T-helper 17 cell (primary cell): Measurements from ENCODE around the gene POLDIP2. TPM values are rescaled to one million over a fixed set of nuclear protein-coding genes. Genes with fewer than 3 reads are reported as not detected.

Experiments used
- ATAC-seq: fragments of 150-1000 bp; cut with Tn5 transposase; 2 replicates; pipeline ENCODE4 v1.10.0; 2021; ENCODE audit warnings: mild to moderate bottlenecking, moderate library complexity
- DNase-seq, 3 donors: peaks; one replicate each; pipeline versions ENCODE4 v3.0.0 to v3.0.0-alpha.2; 2020 to 2021
- H3K9me3 ChIP-seq: one replicate; pipeline ENCODE4 v1.7.0; 2013; ENCODE audit warnings: low read length, mild to moderate bottlenecking; ENCODE audit not compliant: control insufficient read depth, poor library complexity, severe bottlenecking
- H3K27ac Mint-ChIP-seq: one replicate; pipeline ENCODE4 v1.8.0; 2022; ENCODE audit warnings: mild to moderate bottlenecking, moderate library complexity, mixed read lengths
- H3K27me3 Mint-ChIP-seq: one replicate; pipeline ENCODE4 v1.8.0; 2022; ENCODE audit warnings: mixed read lengths
- H3K36me3 Mint-ChIP-seq: one replicate; pipeline ENCODE4 v1.8.0; 2022; ENCODE audit warnings: low read depth, mixed read lengths
- H3K4me1 Mint-ChIP-seq: one replicate; pipeline ENCODE4 v1.8.0; 2022; ENCODE audit warnings: mild to moderate bottlenecking, mixed read lengths
- H3K4me3 Mint-ChIP-seq: one replicate; pipeline ENCODE4 v1.8.0; 2022; ENCODE audit warnings: mild to moderate bottlenecking, moderate library complexity, mixed read lengths
- total RNA-seq, 4 donors: library from RNA in 2 of 4; stranded (reverse) in 2 of 4; gene quantifications; one replicate each; pipeline ENCODE4 v1.2.3 and lab custom pipeline; 2022 to 2026

POLDIP2 gene, protein sequence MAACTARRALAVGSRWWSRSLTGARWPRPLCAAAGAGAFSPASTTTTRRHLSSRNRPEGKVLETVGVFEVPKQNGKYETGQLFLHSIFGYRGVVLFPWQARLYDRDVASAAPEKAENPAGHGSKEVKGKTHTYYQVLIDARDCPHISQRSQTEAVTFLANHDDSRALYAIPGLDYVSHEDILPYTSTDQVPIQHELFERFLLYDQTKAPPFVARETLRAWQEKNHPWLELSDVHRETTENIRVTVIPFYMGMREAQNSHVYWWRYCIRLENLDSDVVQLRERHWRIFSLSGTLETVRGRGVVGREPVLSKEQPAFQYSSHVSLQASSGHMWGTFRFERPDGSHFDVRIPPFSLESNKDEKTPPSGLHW
- total RNA-seq (10 to 100 TPM; 24.6 to 30.7 TPM), total RNA-seq (lab: John Stamatoyannopoulos, UW) (34.8 to 52.6 reads per million in 2 donors)

DNA sequence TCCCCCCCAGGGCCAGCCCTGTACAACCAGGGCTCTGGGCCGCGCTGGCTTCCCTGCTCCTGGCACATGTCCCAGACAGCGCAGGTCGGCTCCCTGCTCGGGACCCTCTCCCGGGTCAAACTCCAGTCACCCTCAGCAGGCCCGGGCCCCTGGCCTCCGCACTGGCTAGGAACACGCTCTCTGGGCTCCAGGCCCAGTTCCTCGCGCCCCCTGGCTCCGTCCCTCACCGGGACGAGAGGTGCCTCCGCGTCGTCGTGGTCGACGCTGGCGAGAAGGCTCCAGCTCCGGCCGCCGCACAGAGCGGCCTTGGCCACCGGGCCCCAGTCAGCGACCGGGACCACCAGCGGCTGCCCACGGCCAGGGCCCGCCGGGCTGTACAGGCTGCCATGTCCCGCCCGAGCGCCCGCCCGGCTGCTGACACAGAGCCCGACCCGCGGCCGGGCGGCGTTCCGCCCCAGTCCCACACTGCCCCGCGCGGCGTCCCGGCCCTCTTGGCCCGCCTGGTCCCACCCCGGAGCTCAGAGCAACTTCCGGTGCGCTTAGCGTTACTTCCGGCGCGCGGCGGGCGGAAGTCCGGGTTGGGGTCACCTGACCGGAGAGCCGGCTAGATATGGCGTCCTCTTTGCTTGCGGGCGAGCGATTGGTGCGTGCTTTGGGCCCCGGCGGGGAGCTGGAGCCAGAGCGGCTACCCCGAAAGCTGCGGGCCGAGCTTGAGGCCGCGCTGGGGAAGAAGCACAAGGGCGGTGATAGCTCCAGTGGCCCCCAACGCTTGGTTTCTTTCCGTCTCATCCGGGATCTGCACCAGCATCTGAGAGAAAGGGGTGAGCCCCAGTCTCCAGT is at the start of gene POLDIP2:
POLDIP2 (minus strand) TSS at position 467 of the 840 bp plus-strand sequence; CDS start at position 388, 79 bp downstream.
- H3K9me3 ChIP-seq: no peaks in the 10 kb centered on the region
- Mint-ChIP-seq H3K27ac (peak within 1 kb of the TSS; percentile 94), H3K4me1 (peaks cover 26% of the 10 kb centered on the region), H3K36me3 (no peaks in the 10 kb centered on the region), H3K4me3 (peak within 1 kb of the TSS; percentile 94), H3K27me3 (no peaks in the 10 kb centered on the region)
- DNase-seq (peak; percentile 94 to 96 (median 94)), ATAC-seq (peak; percentile 99)

GRCh38 chr17:28406473-28406814 is 49.1 kb upstream of the POLDIP2 start:
- ATAC-seq: peak; percentile 47
- peaks cover 9% of the 10 kb centered on the region for H3K4me1 Mint-ChIP-seq
- no peak overlapping the region for H3K27ac Mint-ChIP-seq
- H3K9me3 ChIP-seq: no peaks in the 10 kb centered on the region
- H3K27me3 Mint-ChIP-seq: peaks cover 20% of the 10 kb centered on the region
- H3K36me3 Mint-ChIP-seq: peaks cover 3% of the 10 kb centered on the region
- H3K4me3 Mint-ChIP-seq: peak overlapping the region; percentile 79
- DNase-seq: no peak

- Mint-ChIP-seq H3K36me3 (peaks cover 3% of the 10 kb centered on the region), H3K27me3 (peaks cover 15% of the 10 kb centered on the region), H3K4me1 (peaks cover 9% of the 10 kb centered on the region), H3K4me3 (peak within 1 kb of the TSS; percentile 85), H3K27ac (no peak within 1 kb of the TSS)
- DNase-seq (no peak), ATAC-seq (peak; percentile 76)
- H3K9me3 ChIP-seq: no peaks in the 10 kb centered on the region
Measured at GRCh38 chr17:28405632-28406472, 48.5 kb upstream of the POLDIP2 start, which contains the start of gene SLC46A1. Gene SLC46A1 (minus strand): TSS chr17:28406212. CDS start chr17:28406114, 98 bp downstream.

- ATAC-seq (no peak), DNase-seq (no peak)
- Mint-ChIP-seq H3K4me3 (peak overlapping the region; percentile 85), H3K27me3 (peaks cover 8% of the 10 kb centered on the region), H3K36me3 (peaks cover 3% of the 10 kb centered on the region), H3K27ac (peak overlapping the region; percentile 47), H3K4me1 (peaks cover 9% of the 10 kb centered on the region)
- no peaks in the 10 kb centered on the region for H3K9me3 ChIP-seq
Measured at GRCh38 chr17:28404812-28405570, 47.7 kb upstream of the POLDIP2 start.

DNA sequence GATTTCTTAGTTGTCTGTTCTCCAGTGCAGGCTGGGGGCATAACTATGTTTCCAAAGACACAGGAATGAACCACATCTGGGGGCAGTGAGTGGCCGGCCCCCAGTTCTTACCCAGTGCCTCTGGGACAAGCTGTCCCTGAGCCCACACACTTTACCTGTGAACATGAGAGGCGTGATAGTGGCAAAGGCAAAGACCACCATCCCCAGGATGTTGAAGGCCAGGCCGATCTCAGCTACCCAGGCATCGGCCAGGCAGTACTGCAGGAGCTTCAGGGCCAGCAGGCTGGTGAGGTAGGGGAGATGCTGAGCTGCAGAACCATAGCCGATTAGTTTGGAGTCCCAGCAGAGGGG is 47.1 kb upstream of the POLDIP2 start:
- no peaks in the 10 kb centered on the region for H3K9me3 ChIP-seq
- peak overlapping the region; percentile 47 for H3K27ac Mint-ChIP-seq
- H3K36me3 Mint-ChIP-seq: peaks cover 3% of the 10 kb centered on the region
- ATAC-seq: no peak
- peak overlapping the region; percentile 85 for H3K4me3 Mint-ChIP-seq
- peaks cover 8% of the 10 kb centered on the region for H3K27me3 Mint-ChIP-seq
- no peak for DNase-seq
- H3K4me1 Mint-ChIP-seq: peaks cover 9% of the 10 kb centered on the region

- Mint-ChIP-seq H3K27ac (no peak overlapping the region), H3K4me3 (peak overlapping the region; percentile 85), H3K36me3 (peaks cover 3% of the 10 kb centered on the region), H3K4me1 (peaks cover 9% of the 10 kb centered on the region), H3K27me3 (peaks cover 8% of the 10 kb centered on the region)
- no peaks in the 10 kb centered on the region for H3K9me3 ChIP-seq
- DNase-seq: no peak
- no peak for ATAC-seq
Measured at GRCh38 chr17:28404007-28404406, 46.7 kb upstream of the POLDIP2 start.

DNA sequence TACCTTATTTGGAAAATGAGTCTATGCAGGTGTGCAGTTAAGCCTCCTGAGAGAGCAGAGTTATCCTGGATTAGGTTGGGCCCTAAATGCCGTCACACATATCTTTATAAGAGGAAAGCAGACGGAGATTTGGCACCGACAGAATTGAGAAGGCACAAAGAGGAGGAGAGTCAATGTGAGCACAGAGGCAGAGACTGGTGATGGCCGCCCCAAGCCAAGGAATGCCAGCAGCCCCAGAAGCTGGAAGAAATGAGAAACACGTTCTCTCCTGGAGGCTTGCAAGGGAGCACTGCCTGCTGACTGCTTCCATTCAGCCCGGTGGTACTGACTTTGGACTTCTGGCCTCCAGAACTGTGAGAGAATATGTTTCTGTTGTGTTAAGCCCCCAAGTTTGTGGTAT is 45.5 kb upstream of the POLDIP2 start:
- peaks cover 13% of the 10 kb centered on the region for H3K4me1 Mint-ChIP-seq
- no peak overlapping the region for H3K27ac Mint-ChIP-seq

GRCh38 chr17:28402224-28402630 is 44.9 kb upstream of the POLDIP2 start:
- Mint-ChIP-seq H3K27ac (no peak overlapping the region), H3K4me3 (no peak overlapping the region), H3K36me3 (no peaks in the 10 kb centered on the region), H3K27me3 (no peaks in the 10 kb centered on the region), H3K4me1 (peaks cover 13% of the 10 kb centered on the region)
- no peak for DNase-seq
- no peaks in the 10 kb centered on the region for H3K9me3 ChIP-seq
- ATAC-seq: no peak

More for the DNA sequence above, 45.5 kb upstream of the POLDIP2 start:
- no peak for DNase-seq
- no peaks in the 10 kb centered on the region for H3K9me3 ChIP-seq
- Mint-ChIP-seq H3K36me3 (no peaks in the 10 kb centered on the region), H3K4me3 (no peak overlapping the region), H3K27me3 (no peaks in the 10 kb centered on the region)
- ATAC-seq: no peak

DNA sequence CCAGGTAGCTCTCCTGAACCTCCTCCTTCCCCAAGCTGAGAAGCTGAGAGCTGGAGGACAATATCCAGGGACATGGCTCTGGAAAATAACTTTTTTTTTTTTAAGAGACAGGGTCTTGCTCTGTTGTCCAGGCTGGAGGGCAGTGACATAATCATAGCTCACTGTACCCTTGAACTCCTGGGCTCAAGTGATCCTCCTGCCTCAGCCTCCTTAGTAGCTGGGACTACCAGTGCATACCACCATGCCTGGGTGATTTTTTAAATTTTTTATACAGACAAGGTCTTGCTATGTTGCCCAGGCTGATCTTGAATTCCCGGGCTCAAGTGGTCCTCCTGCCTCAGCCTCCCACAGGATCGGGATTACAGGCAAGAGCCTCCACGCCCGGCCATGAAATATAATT is 42.5 kb upstream of the POLDIP2 start:
- H3K9me3 ChIP-seq: no peaks in the 10 kb centered on the region

GRCh38 chr17:28398280-28398981 is 41.1 kb upstream of the POLDIP2 start:
- Mint-ChIP-seq H3K4me3 (no peak overlapping the region), H3K4me1 (peaks cover 14% of the 10 kb centered on the region), H3K36me3 (peaks cover 3% of the 10 kb centered on the region), H3K27me3 (no peaks in the 10 kb centered on the region), H3K27ac (peak overlapping the region; percentile 11)
- ATAC-seq: no peak
- H3K9me3 ChIP-seq: no peaks in the 10 kb centered on the region
- no peak for DNase-seq

More for the DNA sequence above, 42.5 kb upstream of the POLDIP2 start:
- no peak for ATAC-seq
- no peaks in the 10 kb centered on the region for H3K36me3 Mint-ChIP-seq
- peaks cover 10% of the 10 kb centered on the region for H3K4me1 Mint-ChIP-seq
- H3K4me3 Mint-ChIP-seq: no peak overlapping the region
- H3K27ac Mint-ChIP-seq: peak overlapping the region; percentile 47
- no peaks in the 10 kb centered on the region for H3K27me3 Mint-ChIP-seq
- no peak for DNase-seq

DNA sequence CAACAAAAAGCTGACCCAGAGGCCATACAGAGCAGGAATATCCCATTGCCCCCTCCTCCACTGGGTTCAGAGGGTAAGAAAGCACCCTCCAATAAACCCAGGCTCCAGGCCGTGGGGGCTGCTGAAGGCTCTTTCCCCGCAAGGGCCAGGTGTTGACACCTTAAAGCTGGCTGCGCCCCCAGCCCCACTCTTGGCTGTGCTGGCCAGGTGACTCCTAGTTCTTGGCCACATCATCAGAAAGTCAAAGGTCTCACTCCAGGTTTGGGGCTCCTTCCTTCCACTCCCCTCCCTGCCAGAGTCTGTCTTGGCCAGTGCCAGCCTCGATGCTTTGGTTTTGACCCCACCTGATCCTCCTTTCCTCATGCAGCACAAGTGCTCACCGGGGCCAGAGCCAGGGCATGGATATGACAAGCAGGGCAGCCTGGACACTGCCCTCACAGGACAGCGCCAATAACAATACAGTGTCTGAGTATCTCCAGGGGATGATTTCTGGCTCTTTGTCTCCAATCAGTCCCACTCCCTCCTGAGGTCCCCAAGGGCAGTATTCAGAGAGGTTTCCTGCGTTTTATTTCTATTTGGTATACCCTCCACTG is 40.5 kb upstream of the POLDIP2 start:
- DNase-seq (no peak), ATAC-seq (no peak)
- H3K4me3 Mint-ChIP-seq: no peak overlapping the region
- H3K36me3 Mint-ChIP-seq: peaks cover 3% of the 10 kb centered on the region
- no peaks in the 10 kb centered on the region for H3K27me3 Mint-ChIP-seq
- H3K27ac Mint-ChIP-seq: peak overlapping the region; percentile 11
- peaks cover 13% of the 10 kb centered on the region for H3K4me1 Mint-ChIP-seq
- H3K9me3 ChIP-seq: no peaks in the 10 kb centered on the region
